Sigmoid colon (tissue), 7 donors: Measurements from ENCODE around the gene LYPD6. TPM values are rescaled to one million over a fixed set of nuclear protein-coding genes. Genes with fewer than 3 reads are reported as not detected.

Experiments
- DNase-seq: peaks from one replicate; pipeline ENCODE4 v3.0.0-alpha.2; 2019
- H3K27ac ChIP-seq, 4 donors: fragments of 200-600 bp; sonication (generic); one replicate each; pipeline ENCODE4 v1.5.1; 2016 to 2019; ENCODE audit warnings: mild to moderate bottlenecking in 1 of 4
- H3K27me3 ChIP-seq, 3 donors: fragments of 200-600 bp; sonication (generic); one replicate each; pipeline ENCODE4 v1.5.1; 2019; ENCODE audit warnings: mild to moderate bottlenecking in 1 of 3
- H3K36me3 ChIP-seq, 4 donors: fragments of 200-600 bp; sonication (generic); one replicate each; pipeline ENCODE4 v1.5.1; 2016 to 2019
- H3K4me1 ChIP-seq, 4 donors: fragments of 200-600 bp; sonication (generic); one replicate each; pipeline ENCODE4 v1.5.1; 2017 to 2019
- H3K4me3 ChIP-seq, 4 donors: fragments of 200-600 bp; sonication (generic); one replicate each; pipeline ENCODE4 v1.5.1; 2017 to 2019; ENCODE audit warnings: mild to moderate bottlenecking in 2 of 4, moderate library complexity in 1 of 4
- H3K9me3 ChIP-seq, 4 donors: fragments of 200-600 bp in 3 of 4; sonication (generic) in 3 of 4; one replicate each; pipeline versions ENCODE4 v1.5.1 to v1.6.1; 2013 to 2019
- CTCF ChIP-seq, 4 experiments: fragments of 450-650 bp in 3 of 4; fragments of 200-600 bp in 1 of 4; IDR thresholded peaks; one replicate each; pipeline ENCODE4 v1.5.1; 2016 to 2019; ENCODE audit warnings: antibody characterized with exemption in 4 of 4, mild to moderate bottlenecking in 3 of 4, moderate library complexity in 2 of 4
- EP300 ChIP-seq, 4 donors: sonication (generic); formaldehyde crosslinking; IDR thresholded peaks; one replicate each; pipeline ENCODE4 v1.6.1; 2017; ENCODE audit warnings: antibody characterized with exemption in 4 of 4
- POLR2A ChIP-seq, 2 donors: fragments of 450-650 bp; IDR thresholded peaks; one replicate each; pipeline ENCODE4 v1.6.1; 2016; ENCODE audit warnings: antibody characterized with exemption in 2 of 2, mild to moderate bottlenecking in 2 of 2, moderate library complexity in 2 of 2
- POLR2AphosphoS5 ChIP-seq, 4 donors: sonication (generic); formaldehyde crosslinking; IDR thresholded peaks; one replicate each; pipeline ENCODE4 v1.6.1; 2017; ENCODE audit warnings: antibody characterized with exemption in 4 of 4
- WGBS, 2 donors: extraction: QIAGEN DNeasy Blood & Tissue Kit; methylation state at CpG; one replicate each; pipeline ENCODE4 v1.1.7; 2013; 5-methylcytosine and 5-hydroxymethylcytosine counted together
- intact Hi-C: fragments of 100-400 bp; cut with DNase I; formaldehyde crosslinking; loops from one replicate; pipeline ENCODE4 v1.15.1; 2023
- polyA plus RNA-seq, 3 donors: library from polyadenylated mRNA; stranded (reverse); fragments of 200-250 nt; gene quantifications; one replicate each; pipeline ENCODE4 v1.2.3, GENCODE V29; 2013
- total RNA-seq, 4 donors: library from RNA; depleted of rRNA; stranded (reverse); fragments of >200 nt; gene quantifications; one replicate each; pipeline ENCODE4 v1.1.0, GENCODE V29; 2016
- donor health status: healthy with polysubstance abuse.
- donor health status: Bipolar disorder and iron deficiency.
- donor health status: healthy.

The LYPD6 gene
- total and polyA plus RNA-seq, 7 donors, result 1.0 to 2.0 (median 1.4) TPM

- Histone ChIP-seq H3K36me3 (no peaks in the 10 kb centered on the region), H3K27ac (no peak overlapping the region), H3K9me3 (no peaks in the 10 kb centered on the region), H3K4me1 (peaks cover 0 to 9% (median 3%) of the 10 kb centered on the region in 4 donors), H3K4me3 (no peak overlapping the region), H3K27me3 (no peaks in the 10 kb centered on the region)
- TF ChIP-seq POLR2A (IDR thresholded peaks at IDR 0.05) (no peak), CTCF (IDR thresholded peaks at IDR 0.05) (no peak), EP300 (IDR thresholded peaks at IDR 0.05) (no peak), POLR2AphosphoS5 (IDR thresholded peaks at IDR 0.05) (no peak)
- 24 to 62% methylated on average over 5 of the region's 5 CpGs for WGBS, 2 donors
- DNase-seq, result no peak
- intact Hi-C loops, result no loop called here
Observed at GRCh38 chr2:149365931-149366583, 35.7 kb downstream of the LYPD6 start.

- H3K4me1 ChIP-seq, result peaks cover 0 to 9% (median 3%) of the 10 kb centered on the region in 4 donors
- no peaks in the 10 kb centered on the region for H3K9me3 ChIP-seq
- H3K27ac ChIP-seq, result no peak overlapping the region
- H3K36me3 ChIP-seq, result no peaks in the 10 kb centered on the region
- no peak overlapping the region for H3K4me3 ChIP-seq
- WGBS, 2 donors, result 91 to 92% methylated on average over 5 of the region's 5 CpGs
- TF ChIP-seq EP300 (IDR thresholded peaks at IDR 0.05), result no peak
- TF ChIP-seq CTCF (IDR thresholded peaks at IDR 0.05), result no peak
- no peak for TF ChIP-seq POLR2A (IDR thresholded peaks at IDR 0.05)
- TF ChIP-seq POLR2AphosphoS5 (IDR thresholded peaks at IDR 0.05), result no peak
- no peak for DNase-seq
- intact Hi-C loops, result no loop called here
- no peaks in the 10 kb centered on the region for H3K27me3 ChIP-seq
Observed at GRCh38 chr2:149370061-149370775, 39.8 kb downstream of the LYPD6 start.

- TF ChIP-seq POLR2A (IDR thresholded peaks at IDR 0.05) (no peak), POLR2AphosphoS5 (IDR thresholded peaks at IDR 0.05) (no peak), CTCF (IDR thresholded peaks at IDR 0.05) (no peak)
- intact Hi-C loops, result no loop called here
- Histone ChIP-seq H3K27me3 (no peaks in the 10 kb centered on the region), H3K9me3 (no peaks in the 10 kb centered on the region), H3K4me1 (peaks cover 0 to 10% (median under 1%) of the 10 kb centered on the region in 4 donors), H3K4me3 (no peak overlapping the region), H3K36me3 (no peaks in the 10 kb centered on the region), H3K27ac (no peak overlapping the region)
- WGBS, 2 donors, result 92 to 93% methylated on average over 6 of the region's 6 CpGs
- DNase-seq, result no peak
Observed at GRCh38 chr2:149371476-149371875, 41.1 kb downstream of the LYPD6 start.

- TF ChIP-seq POLR2AphosphoS5 (IDR thresholded peaks at IDR 0.05) (no peak), CTCF (IDR thresholded peaks at IDR 0.05) (no peak), POLR2A (IDR thresholded peaks at IDR 0.05) (no peak), EP300 (IDR thresholded peaks at IDR 0.05) (no peak)
- H3K4me3 ChIP-seq, result no peak overlapping the region
- no peak for DNase-seq
- H3K36me3 ChIP-seq, result no peaks in the 10 kb centered on the region
- WGBS, 2 donors, result 79 to 87% methylated on average over 8 of the region's 8 CpGs
- no peak overlapping the region for H3K27ac ChIP-seq
- intact Hi-C loops, result loop anchor here (5.0 kb wide), 1 partner anchor 36 kb away; no protein-coding TSS in a partner anchor
- peaks cover 0 to 7% (median 0%) of the 10 kb centered on the region in 4 donors for H3K4me1 ChIP-seq
- H3K27me3 ChIP-seq, result no peaks in the 10 kb centered on the region
- no peaks in the 10 kb centered on the region for H3K9me3 ChIP-seq
Observed at GRCh38 chr2:149375801-149376361, 45.5 kb downstream of the LYPD6 start.
